Panc1 (cell line): ENCODE results near the gene GALNT18. TPM values are rescaled to one million over a fixed set of nuclear protein-coding genes. Genes with fewer than 3 reads are reported as not detected.

Experiments used
- ATAC-seq: fragments of 200-7000 bp; cut with Tn5 transposase; 2 replicates; pipeline ENCODE4 v1.9.1; 2020; ENCODE audit warnings: mild to moderate bottlenecking, moderate library complexity
- BruUV-seq: library from RNA; stranded (reverse); fragments of 400-500 nt; replicated peaks from 2 replicates; lab custom pipeline; 2021; lab: Mats Ljungman, UMichigan
- CTCF ChIA-PET: fragments of 300-600 bp; sonication (Branson Sonifier 250); formaldehyde crosslinking; loops from one replicate; lab custom pipeline; 2022; ENCODE audit warnings: antibody characterized with exemption; lab: Charles Lee
- POLR2A ChIA-PET: fragments of 300-600 bp; sonication (Branson Sonifier 250); formaldehyde crosslinking; loops from one replicate; lab custom pipeline; 2022; ENCODE audit warnings: antibody characterized with exemption; lab: Charles Lee
- DNase-seq: peaks from one replicate; pipeline ENCODE4 v3.0.0-alpha.2; 2010; ENCODE audit warnings: low read depth, low spot score
- H3K27ac ChIP-seq: 2 replicates; pipeline ENCODE4 v1.5.1; 2011; ENCODE audit warnings: mild to moderate bottlenecking, low read length, inconsistent platforms
- H3K27me3 ChIP-seq: fragments of 200-500 bp; sonication (Bioruptor generic); 2 replicates; pipeline ENCODE4 v1.6.0; 2014; ENCODE audit warnings: low read length, inconsistent platforms; ENCODE audit not compliant: control insufficient read depth, insufficient read depth
- H3K36me3 ChIP-seq: fragments of 200-500 bp; sonication (Bioruptor generic); 2 replicates; pipeline ENCODE4 v1.5.1; 2014; ENCODE audit warnings: inconsistent platforms, mild to moderate bottlenecking, low read length, moderate library complexity; ENCODE audit not compliant: control insufficient read depth, insufficient read depth
- H3K4me1 ChIP-seq: 2 replicates; pipeline ENCODE4 v1.5.1; 2011; ENCODE audit warnings: inconsistent platforms, mild to moderate bottlenecking, low read length, moderate library complexity; ENCODE audit not compliant: control insufficient read depth, insufficient read depth
- H3K4me3 ChIP-seq, 2 experiments: 2 replicates each; pipeline ENCODE4 v1.5.1; 2011 to 2012; ENCODE audit warnings: low read depth in 2 of 2, low read length in 2 of 2, mild to moderate bottlenecking in 2 of 2, inconsistent platforms in 1 of 2, moderate library complexity in 1 of 2
- H3K9me3 ChIP-seq: fragments of 200-500 bp; sonication (Bioruptor generic); 2 replicates; pipeline ENCODE4 v1.5.1; 2014; ENCODE audit warnings: low read depth, mild to moderate bottlenecking, inconsistent platforms, low read length, moderate library complexity; ENCODE audit not compliant: control insufficient read depth, insufficient read depth
- CTCF ChIP-seq: fragments of 450-650 bp; IDR thresholded peaks from 2 replicates; pipeline ENCODE4 v1.5.1; 2017; ENCODE audit warnings: mild to moderate bottlenecking
- POLR2AphosphoS5 ChIP-seq: IDR thresholded peaks from 2 replicates; pipeline ENCODE4 v1.6.1; 2012; ENCODE audit warnings: mild to moderate bottlenecking, low read depth, low read length, moderate library complexity
- SIN3A ChIP-seq: IDR thresholded peaks from 2 replicates; pipeline ENCODE4 v1.6.1; 2012; ENCODE audit warnings: low read depth, mild to moderate bottlenecking, low read length, moderate library complexity, borderline replicate concordance; ENCODE audit not compliant: insufficient read depth
- TCF7L2 ChIP-seq: IDR thresholded peaks from 2 replicates; pipeline ENCODE4 v1.6.1; 2011; ENCODE audit warnings: mild to moderate bottlenecking, low read depth, low read length, inconsistent platforms
- in situ Hi-C: cut with HindIII; loops from 2 replicates; pipeline ENCODE4 v1.10.0; 2016; ENCODE audit warnings: low sequenced_read_pairs, low pct_unique_long_range_greater_than_20kb
- intact Hi-C: fragments of 100-400 bp; cut with micrococcal nuclease; formaldehyde crosslinking; loops from one replicate; pipeline ENCODE4 v1.10.0; 2022; ENCODE audit not compliant: unreplicated experiment
- total RNA-seq: library from RNA; stranded (reverse); gene quantifications from one replicate; pipeline ENCODE4 v1.2.1, GENCODE V29; 2021; ENCODE audit not compliant: unreplicated experiment
- TF ChIP-seq, protein P1 (sequence below), 2 experiments: IDR thresholded peaks; 2 replicates each; pipeline ENCODE4 v1.6.1; 2011 to 2012; ENCODE audit warnings: low read depth in 2 of 2, control low read depth in 1 of 2, low read length in 1 of 2, mild to moderate bottlenecking in 1 of 2, moderate library complexity in 1 of 2; ENCODE audit not compliant: insufficient read depth in 1 of 2

The GALNT18 gene
- total RNA-seq, 1 experiment from 2014 or later, result 8.6 TPM

- no peak overlapping the region for H3K4me3 ChIP-seq
- no peak for DNase-seq
- no peaks in the 10 kb centered on the region for H3K27me3 ChIP-seq
- H3K36me3 ChIP-seq, result no peaks in the 10 kb centered on the region
- BruUV-seq, result no TSS peak
- TF ChIP-seq SIN3A, result no peak
- TF ChIP-seq TCF7L2, result no peak
- ChIA-PET POLR2A (no interaction called here), CTCF (no interaction called here)
- intact Hi-C loops, result no loop called here
- no peaks in the 10 kb centered on the region for H3K9me3 ChIP-seq
- H3K27ac ChIP-seq, result no peak overlapping the region
- H3K4me1 ChIP-seq, result no peaks in the 10 kb centered on the region
- no peak for ATAC-seq
- in situ Hi-C loops, result no loop called here
These were observed 197.1 kb downstream of the GALNT18 start for GRCh38 chr11:11424688-11425087.

GRCh38 chr11:11422411-11423128 lies 199.2 kb downstream of the GALNT18 start:
- CTCF ChIA-PET, result no interaction called here
- Histone ChIP-seq H3K36me3 (no peaks in the 10 kb centered on the region), H3K4me1 (no peaks in the 10 kb centered on the region), H3K27ac (no peak overlapping the region), H3K27me3 (no peaks in the 10 kb centered on the region), H3K9me3 (no peaks in the 10 kb centered on the region), H3K4me3 (no peak overlapping the region)
- TF ChIP-seq TCF7L2 (no peak), SIN3A (no peak), POLR2AphosphoS5 (no peak), CTCF (no peak)
- TF ChIP-seq, protein P1, sequence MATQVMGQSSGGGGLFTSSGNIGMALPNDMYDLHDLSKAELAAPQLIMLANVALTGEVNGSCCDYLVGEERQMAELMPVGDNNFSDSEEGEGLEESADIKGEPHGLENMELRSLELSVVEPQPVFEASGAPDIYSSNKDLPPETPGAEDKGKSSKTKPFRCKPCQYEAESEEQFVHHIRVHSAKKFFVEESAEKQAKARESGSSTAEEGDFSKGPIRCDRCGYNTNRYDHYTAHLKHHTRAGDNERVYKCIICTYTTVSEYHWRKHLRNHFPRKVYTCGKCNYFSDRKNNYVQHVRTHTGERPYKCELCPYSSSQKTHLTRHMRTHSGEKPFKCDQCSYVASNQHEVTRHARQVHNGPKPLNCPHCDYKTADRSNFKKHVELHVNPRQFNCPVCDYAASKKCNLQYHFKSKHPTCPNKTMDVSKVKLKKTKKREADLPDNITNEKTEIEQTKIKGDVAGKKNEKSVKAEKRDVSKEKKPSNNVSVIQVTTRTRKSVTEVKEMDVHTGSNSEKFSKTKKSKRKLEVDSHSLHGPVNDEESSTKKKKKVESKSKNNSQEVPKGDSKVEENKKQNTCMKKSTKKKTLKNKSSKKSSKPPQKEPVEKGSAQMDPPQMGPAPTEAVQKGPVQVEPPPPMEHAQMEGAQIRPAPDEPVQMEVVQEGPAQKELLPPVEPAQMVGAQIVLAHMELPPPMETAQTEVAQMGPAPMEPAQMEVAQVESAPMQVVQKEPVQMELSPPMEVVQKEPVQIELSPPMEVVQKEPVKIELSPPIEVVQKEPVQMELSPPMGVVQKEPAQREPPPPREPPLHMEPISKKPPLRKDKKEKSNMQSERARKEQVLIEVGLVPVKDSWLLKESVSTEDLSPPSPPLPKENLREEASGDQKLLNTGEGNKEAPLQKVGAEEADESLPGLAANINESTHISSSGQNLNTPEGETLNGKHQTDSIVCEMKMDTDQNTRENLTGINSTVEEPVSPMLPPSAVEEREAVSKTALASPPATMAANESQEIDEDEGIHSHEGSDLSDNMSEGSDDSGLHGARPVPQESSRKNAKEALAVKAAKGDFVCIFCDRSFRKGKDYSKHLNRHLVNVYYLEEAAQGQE (IDR thresholded peaks at IDR 0.05; ENCODE audit: insufficient read depth in 1 of 2, low read depth in 2 of 2, low read length in 1 of 2), result no peak
- DNase-seq (no peak), ATAC-seq (no peak)
- in situ Hi-C loops, result no loop called here
- intact Hi-C loops, result no loop called here
- POLR2A ChIA-PET, result no interaction called here
- no TSS peak for BruUV-seq

GRCh38 chr11:11421509-11421908 lies 200.3 kb downstream of the GALNT18 start:
- H3K9me3 ChIP-seq, result no peaks in the 10 kb centered on the region
- in situ Hi-C loops (no loop called here), intact Hi-C loops (no loop called here)
- H3K36me3 ChIP-seq, result no peaks in the 10 kb centered on the region
- H3K4me3 ChIP-seq, result no peak overlapping the region
- no peaks in the 10 kb centered on the region for H3K4me1 ChIP-seq
- no peak for DNase-seq
- no peak for TF ChIP-seq CTCF
- TF ChIP-seq, protein P1 (IDR thresholded peaks at IDR 0.05; ENCODE audit: insufficient read depth in 1 of 2, low read depth in 2 of 2, low read length in 1 of 2), result no peak
- no peak for TF ChIP-seq TCF7L2
- no peak for TF ChIP-seq SIN3A
- TF ChIP-seq POLR2AphosphoS5, result no peak
- ATAC-seq, result no peak
- ChIA-PET POLR2A (no interaction called here), CTCF (no interaction called here)
- H3K27ac ChIP-seq, result no peak overlapping the region
- H3K27me3 ChIP-seq, result no peaks in the 10 kb centered on the region
- BruUV-seq, result no TSS peak
